Duodenal mucosa (tissue), 2 donors: ENCODE results near the gene SNX5.

Experiments used
- H3K27ac ChIP-seq: one replicate; pipeline ENCODE4 v1.7.0; 2013; ENCODE audit warnings: low read depth, low read length
- H3K27me3 ChIP-seq, 2 donors: one replicate each; pipeline ENCODE4 v1.7.0; 2013; ENCODE audit warnings: low read length in 2 of 2, control low read depth in 1 of 2; ENCODE audit not compliant: insufficient read depth in 2 of 2, control insufficient read depth in 1 of 2
- H3K36me3 ChIP-seq, 2 donors: one replicate each; pipeline ENCODE4 v1.7.0; 2013; ENCODE audit warnings: low read length in 2 of 2, control low read depth in 1 of 2; ENCODE audit not compliant: insufficient read depth in 2 of 2, control insufficient read depth in 1 of 2
- H3K4me1 ChIP-seq, 2 donors: one replicate each; pipeline ENCODE4 v1.7.0; 2013; ENCODE audit warnings: low read length in 2 of 2, control low read depth in 1 of 2; ENCODE audit not compliant: insufficient read depth in 2 of 2, control insufficient read depth in 1 of 2
- H3K4me3 ChIP-seq, 2 donors: one replicate each; pipeline ENCODE4 v1.7.0; 2013; ENCODE audit warnings: low read length in 2 of 2, low read depth in 1 of 2
- H3K9ac ChIP-seq, 2 donors: one replicate each; pipeline ENCODE4 v1.7.0; 2013; ENCODE audit warnings: low read length in 2 of 2, low read depth in 1 of 2
- H3K9me3 ChIP-seq, 2 donors: one replicate each; pipeline ENCODE4 v1.7.0; 2013; ENCODE audit warnings: low read length in 2 of 2, control low read depth in 1 of 2; ENCODE audit not compliant: control insufficient read depth in 1 of 2

Gene SNX5

DNA sequence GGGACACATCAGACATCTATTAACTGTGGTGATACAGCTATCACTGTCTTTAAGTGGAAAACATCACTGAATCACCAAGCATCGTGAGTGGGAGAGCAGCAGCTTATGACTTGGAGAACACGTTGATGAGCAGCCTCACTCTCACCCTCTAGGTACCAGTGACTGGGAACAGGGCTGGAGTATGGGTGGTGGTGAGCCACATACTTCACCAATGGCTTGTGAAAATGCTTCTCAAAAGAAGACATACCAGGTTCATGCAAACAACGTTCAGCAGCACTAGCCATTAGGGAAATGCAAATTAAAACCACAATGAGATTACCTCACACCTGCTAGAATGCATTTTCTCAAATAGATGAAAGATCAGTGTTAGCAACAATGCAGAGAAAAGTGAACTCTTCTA is 25.3 kb downstream of the SNX5 start:
- Histone ChIP-seq H3K36me3 (peaks cover 44 to 71% of the 10 kb centered on the region in 2 donors), H3K27ac (no peak overlapping the region), H3K4me1 (peaks cover 9 to 14% of the 10 kb centered on the region in 2 donors), H3K9me3 (no peaks in the 10 kb centered on the region), H3K27me3 (no peaks in the 10 kb centered on the region), H3K4me3 (no peak overlapping the region), H3K9ac (no peak overlapping the region)

DNA sequence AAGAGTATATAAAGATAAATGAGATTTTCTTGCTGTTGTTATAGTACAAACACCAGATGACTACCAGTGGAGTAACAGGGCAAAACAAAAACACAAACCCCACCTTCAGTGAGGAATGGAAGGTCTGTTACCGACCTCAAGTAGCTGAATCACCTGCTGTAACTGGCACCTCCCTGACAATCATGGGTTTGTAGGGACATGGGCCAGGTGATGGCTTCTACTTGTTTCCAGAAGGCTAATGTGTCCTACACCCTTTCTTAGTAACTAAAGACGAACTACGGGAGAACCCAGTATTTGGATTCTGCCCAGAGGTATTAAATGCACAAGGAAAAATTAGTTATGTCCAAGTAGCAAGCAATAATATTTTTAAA is 26.8 kb downstream of the SNX5 start:
- Histone ChIP-seq H3K4me3 (no peak overlapping the region), H3K27ac (no peak overlapping the region), H3K9me3 (no peaks in the 10 kb centered on the region), H3K9ac (no peak overlapping the region), H3K36me3 (peaks cover 38 to 58% of the 10 kb centered on the region in 2 donors), H3K27me3 (no peaks in the 10 kb centered on the region), H3K4me1 (peaks cover 16 to 23% of the 10 kb centered on the region in 2 donors)

DNA sequence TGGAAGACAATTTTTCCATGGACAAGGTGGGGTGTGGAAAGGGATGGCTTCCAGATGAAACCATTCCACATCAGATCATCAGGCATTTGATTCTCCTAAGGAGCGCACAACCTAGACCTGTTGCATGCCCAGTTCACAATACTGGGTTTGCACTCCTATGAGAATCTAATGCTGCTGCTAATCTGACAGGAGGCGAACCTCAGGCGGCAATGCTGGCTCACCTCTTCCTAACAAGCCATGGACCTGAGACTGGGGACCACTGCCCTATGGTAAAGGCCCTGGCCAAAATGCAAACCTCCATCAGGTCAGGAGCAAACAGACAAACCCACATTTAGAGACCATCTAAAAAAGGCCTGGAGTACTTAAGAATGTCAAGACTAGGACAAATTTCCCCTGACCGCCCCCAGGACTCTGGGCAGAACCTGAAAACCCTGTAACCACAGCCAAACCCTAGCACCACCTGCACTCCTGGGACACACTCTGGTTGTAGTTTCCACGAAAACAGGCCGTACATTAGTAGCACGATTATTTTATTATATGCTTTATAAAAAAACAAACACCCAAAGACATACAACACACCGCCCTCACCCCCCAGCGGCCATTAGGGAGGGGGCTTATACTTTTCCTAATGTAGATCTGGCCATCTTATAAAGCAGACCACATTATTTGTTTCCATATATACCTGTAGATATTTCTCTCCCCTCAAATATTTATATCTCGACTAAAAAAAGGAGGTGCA is 27.3 kb downstream of the SNX5 start:
- Histone ChIP-seq H3K4me3 (no peak overlapping the region), H3K9ac (no peak overlapping the region), H3K27me3 (no peaks in the 10 kb centered on the region), H3K9me3 (no peaks in the 10 kb centered on the region), H3K4me1 (peaks cover 16 to 27% of the 10 kb centered on the region in 2 donors), H3K27ac (no peak overlapping the region), H3K36me3 (peaks cover 33 to 52% of the 10 kb centered on the region in 2 donors)

DNA sequence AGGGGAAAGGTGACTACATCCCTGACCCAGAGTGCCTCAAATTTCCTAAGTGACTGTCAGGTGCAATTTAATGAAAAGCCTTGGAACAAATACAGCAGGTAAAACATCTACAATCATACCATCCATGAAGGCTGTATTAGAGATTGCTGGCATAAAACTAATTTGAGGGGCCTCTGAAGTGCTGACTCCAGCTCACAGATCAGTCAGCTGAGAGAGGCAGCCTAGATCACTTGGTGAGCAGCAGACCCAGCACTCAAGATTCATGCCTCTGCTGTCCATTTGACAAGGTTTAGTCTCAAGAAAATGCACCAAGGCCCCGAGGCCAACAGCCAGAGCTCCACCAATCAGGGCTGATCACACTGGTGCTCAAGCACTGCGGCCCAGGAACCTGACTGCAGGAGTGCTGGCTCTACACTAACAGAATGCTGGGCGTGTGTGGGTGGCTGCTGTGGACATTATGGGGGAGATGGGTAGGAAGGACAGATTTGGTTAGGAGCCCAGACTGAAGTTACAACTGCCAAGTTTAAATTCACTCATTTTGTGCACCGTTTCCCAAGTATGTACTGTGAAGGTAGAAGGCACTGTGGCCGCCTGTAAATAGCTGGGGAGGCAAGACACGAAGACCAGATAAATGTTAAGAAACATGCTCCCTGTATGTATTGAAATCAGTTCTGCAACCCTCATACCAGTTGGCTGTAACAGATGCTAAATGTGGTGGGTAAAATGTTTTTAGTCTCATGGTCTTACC is 28.2 kb downstream of the SNX5 start:
- Histone ChIP-seq H3K36me3 (peaks cover 25 to 43% of the 10 kb centered on the region in 2 donors), H3K4me1 (peaks cover 16 to 32% of the 10 kb centered on the region in 2 donors), H3K27me3 (no peaks in the 10 kb centered on the region), H3K27ac (no peak overlapping the region), H3K4me3 (no peak overlapping the region), H3K9me3 (no peaks in the 10 kb centered on the region), H3K9ac (no peak overlapping the region)

DNA sequence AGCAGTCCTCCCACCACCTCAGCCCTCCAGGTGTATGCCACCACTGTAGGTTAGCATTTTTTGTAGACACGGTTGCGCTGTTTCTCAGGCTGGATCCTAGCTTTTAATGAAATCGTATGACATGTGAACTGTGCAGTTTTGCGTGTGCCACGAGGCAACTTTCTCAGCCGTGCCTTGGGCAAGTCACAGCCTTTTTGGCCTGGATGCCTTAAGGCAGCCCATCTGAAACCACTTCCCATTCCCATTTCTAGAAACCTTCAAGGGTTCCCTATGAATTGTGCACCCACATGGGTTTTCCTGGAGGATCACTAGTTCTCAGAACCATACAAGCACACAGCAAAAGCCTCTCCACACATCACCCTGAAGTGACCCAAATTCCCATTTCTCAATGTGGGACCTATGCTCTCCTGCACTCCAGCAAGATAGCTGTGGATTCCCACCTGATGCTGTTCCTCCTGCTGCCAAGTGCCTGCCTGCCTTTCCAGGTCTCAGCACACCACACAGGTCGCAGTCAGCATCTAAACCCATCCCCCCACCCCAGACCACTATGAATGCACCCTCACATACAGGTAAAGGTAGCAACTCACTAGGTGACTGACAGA is 28.9 kb downstream of the SNX5 start:
- no peak overlapping the region for H3K9ac ChIP-seq
- no peak overlapping the region for H3K27ac ChIP-seq
- H3K9me3 ChIP-seq, result no peaks in the 10 kb centered on the region
- H3K36me3 ChIP-seq, result peaks cover 18 to 37% of the 10 kb centered on the region in 2 donors
- no peaks in the 10 kb centered on the region for H3K27me3 ChIP-seq
- H3K4me3 ChIP-seq, result no peak overlapping the region
- peaks cover 16 to 32% of the 10 kb centered on the region in 2 donors for H3K4me1 ChIP-seq

DNA sequence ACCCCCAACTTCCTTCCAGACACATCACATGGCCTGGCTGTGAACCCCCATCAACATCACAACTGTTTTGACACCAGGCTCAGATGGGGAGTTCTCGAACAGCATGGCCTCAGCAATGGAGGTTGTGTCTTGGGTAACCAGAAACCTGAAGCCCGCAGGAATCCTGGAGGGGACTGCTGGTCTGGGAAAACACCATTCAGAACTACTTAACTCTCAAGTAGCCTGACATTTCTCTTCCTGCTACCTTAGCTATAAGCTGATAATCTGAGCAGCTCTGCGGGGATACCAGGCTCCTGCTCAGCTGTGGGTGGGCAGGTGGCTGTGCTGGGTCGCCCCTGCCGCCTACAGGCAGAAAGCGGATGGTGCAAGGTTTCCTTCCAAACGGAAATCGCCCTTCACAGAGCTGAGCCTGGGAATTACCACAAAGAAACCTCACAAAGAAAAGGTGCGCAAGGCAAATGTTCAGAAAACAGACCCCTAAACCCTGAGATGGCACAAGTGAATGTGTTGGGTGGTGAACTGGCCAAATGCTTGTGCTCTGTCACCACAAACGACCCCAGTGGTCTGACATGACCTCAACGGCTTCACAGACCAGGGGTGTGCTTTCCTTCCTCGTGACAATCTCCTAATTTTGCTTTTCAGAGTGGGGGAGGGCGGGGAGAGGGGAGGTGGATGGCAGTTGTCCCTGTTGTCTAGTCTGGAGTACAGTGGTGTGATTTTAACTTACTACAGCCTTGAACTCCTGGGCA is 29.5 kb downstream of the SNX5 start:
- Histone ChIP-seq H3K36me3 (peaks cover 18 to 35% of the 10 kb centered on the region in 2 donors), H3K9ac (no peak overlapping the region), H3K9me3 (no peaks in the 10 kb centered on the region), H3K4me3 (peak overlapping the region in 1 of 2 donors; percentile 26), H3K27ac (no peak overlapping the region), H3K4me1 (peaks cover 16 to 32% of the 10 kb centered on the region in 2 donors), H3K27me3 (no peaks in the 10 kb centered on the region)

DNA sequence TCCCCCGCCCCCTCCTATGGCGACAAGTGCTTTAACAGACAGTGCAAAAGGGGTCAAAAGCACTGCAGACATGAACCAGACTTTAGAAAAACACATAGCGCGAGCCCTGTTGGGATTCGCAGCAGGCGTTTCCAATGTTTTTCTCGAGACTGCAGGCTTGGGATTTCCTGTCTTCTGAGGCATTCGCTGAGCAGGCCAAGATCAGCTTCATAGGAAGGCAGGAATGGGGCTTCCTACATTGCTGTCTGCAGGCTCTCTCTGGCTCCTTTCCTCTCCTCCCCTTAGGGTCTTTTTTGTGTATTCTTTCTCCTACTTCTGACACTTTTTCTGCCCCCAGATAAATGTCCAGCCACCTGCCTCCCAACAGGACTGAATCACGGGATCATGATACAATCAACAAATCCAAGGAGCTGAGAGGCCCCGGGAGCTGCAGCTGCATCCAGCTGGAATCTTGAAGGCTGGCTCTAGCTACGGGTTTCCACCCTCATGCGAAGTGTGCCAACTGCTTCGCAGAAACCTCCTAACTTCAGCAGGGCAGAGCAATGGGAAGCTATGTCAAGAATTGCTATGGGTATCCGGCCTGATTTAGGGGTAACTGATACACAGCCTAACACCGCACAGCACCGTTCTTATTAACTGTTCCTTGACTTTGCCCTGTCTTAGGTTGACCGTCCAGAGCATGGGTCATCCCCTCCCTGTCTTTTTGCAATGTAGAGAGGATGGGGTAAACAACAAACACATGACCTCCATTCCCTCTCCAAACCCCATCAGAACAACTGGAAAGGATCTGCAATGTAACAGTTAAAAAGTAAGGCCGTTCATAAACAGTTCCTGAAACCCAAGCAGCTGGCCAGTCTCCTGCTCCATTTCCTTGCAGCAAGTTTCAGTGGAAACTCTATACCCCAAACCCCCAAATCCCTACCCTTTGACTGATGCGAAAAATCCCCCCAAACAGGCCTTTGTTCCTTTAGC is 31.5 kb downstream of the SNX5 start:
- Histone ChIP-seq H3K27ac (no peak overlapping the region), H3K9ac (peak overlapping the region in 1 of 2 donors; percentile 18), H3K4me3 (no peak overlapping the region), H3K4me1 (peaks cover 16 to 32% of the 10 kb centered on the region in 2 donors), H3K36me3 (peaks cover 9 to 18% of the 10 kb centered on the region in 2 donors), H3K27me3 (no peaks in the 10 kb centered on the region), H3K9me3 (no peaks in the 10 kb centered on the region)

DNA sequence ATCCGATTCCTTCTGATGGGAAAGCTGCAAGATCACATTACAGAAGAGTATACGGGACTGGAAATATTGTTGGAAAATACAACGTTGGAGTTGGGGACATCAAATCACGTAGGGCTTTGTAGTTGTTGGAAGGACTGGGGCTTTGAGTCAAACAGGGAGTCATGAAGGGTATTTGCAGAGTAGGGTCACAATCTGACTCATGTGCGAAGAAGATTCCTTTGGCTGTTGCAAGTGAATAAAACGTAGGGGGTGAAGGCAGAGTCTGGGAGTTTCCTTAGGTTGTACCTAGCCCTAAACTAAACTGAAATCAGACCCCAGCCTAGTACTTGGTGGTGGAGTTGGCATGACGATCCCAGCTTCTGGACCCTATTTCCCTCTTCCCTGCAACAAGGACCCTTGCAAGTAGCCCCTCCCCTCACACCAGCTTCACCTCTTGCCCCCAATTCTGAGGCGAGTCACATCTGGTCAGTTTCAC is 32.3 kb downstream of the SNX5 start:
- Histone ChIP-seq H3K4me3 (no peak overlapping the region), H3K9me3 (peaks cover 0 to 3% of the 10 kb centered on the region in 2 donors), H3K27me3 (no peaks in the 10 kb centered on the region), H3K27ac (no peak overlapping the region), H3K36me3 (peaks cover 3 to 11% of the 10 kb centered on the region in 2 donors), H3K9ac (peak overlapping the region in 1 of 2 donors; percentile 18), H3K4me1 (peaks cover 16 to 32% of the 10 kb centered on the region in 2 donors)

DNA sequence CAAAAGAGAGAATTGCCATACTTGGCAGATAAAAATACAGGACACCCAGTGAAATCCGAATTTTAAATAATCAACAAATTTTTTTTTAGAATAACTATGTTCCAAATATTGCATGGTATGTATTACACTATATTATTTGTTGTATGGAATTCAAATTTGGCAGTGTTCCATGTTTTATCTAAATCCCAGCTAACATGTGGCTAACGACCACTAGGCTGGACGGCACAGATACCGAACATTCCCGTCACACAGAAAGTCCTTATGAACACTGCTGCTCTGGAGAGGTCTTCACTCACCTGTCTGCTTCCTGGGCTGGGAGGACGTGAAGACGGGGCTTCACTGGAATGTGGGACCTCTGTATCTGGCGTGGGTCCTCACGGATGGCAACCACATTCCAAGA is 32.8 kb downstream of the SNX5 start:
- peaks cover 16 to 32% of the 10 kb centered on the region in 2 donors for H3K4me1 ChIP-seq

More for the DNA sequence above, 32.8 kb downstream of the SNX5 start:
- Histone ChIP-seq H3K36me3 (peaks cover 0 to 5% of the 10 kb centered on the region in 2 donors), H3K27ac (no peak overlapping the region), H3K9me3 (peaks cover 0 to 3% of the 10 kb centered on the region in 2 donors), H3K27me3 (no peaks in the 10 kb centered on the region), H3K4me3 (no peak overlapping the region), H3K9ac (no peak overlapping the region)
